Measurements from ENCODE around the gene CACNA2D3. TPM values are rescaled to one million over a fixed set of nuclear protein-coding genes. Genes with fewer than 3 reads are reported as not detected.

CACNA2D3 gene
- total and polyA plus RNA-seq, 2 donors from 2014 or later, result 5.7 to 11.2 TPM

- FAIRE-seq, result no peak
- H3K27ac ChIP-seq (ENCODE audit: low read depth in 2 of 2, low read length in 2 of 2), result no peak overlapping the region
- no peak overlapping the region for H3K4me3 ChIP-seq (ENCODE audit: low read length in 3 of 3)
- H3K27me3 ChIP-seq (ENCODE audit: control insufficient read depth, insufficient read depth, low read length), result no peaks in the 10 kb centered on the region
- H3K36me3 ChIP-seq (ENCODE audit: control insufficient read depth in 2 of 3, insufficient read depth in 3 of 3, low read length in 3 of 3), result no peaks in the 10 kb centered on the region
- no peaks in the 10 kb centered on the region for H3K9me3 ChIP-seq (ENCODE audit: control insufficient read depth in 2 of 3, insufficient read depth in 1 of 3, low read length in 3 of 3)
- no peak for DNase-seq
- TF ChIP-seq CTCF (IDR thresholded peaks at IDR 0.05; ENCODE audit: borderline replicate concordance, extremely low read depth, insufficient read depth), result no peak
- no peak overlapping the region for H3K9ac ChIP-seq (ENCODE audit: low read length in 3 of 3)
- H3K4me1 ChIP-seq (ENCODE audit: control insufficient read depth in 2 of 3, insufficient read depth in 2 of 3, low read depth in 1 of 3, low read length in 3 of 3), result no peaks in the 10 kb centered on the region
- intact Hi-C loops (cut with DNase I), result no loop called here
Measured at GRCh38 chr3:54507876-54508460, 385.6 kb downstream of the CACNA2D3 start.

- no peak overlapping the region for H3K9ac ChIP-seq (ENCODE audit: low read length in 3 of 3)
- H3K4me1 ChIP-seq (ENCODE audit: control insufficient read depth in 2 of 3, insufficient read depth in 2 of 3, low read depth in 1 of 3, low read length in 3 of 3), result no peaks in the 10 kb centered on the region
- no peak for FAIRE-seq
- DNase-seq, result no peak
- no peak for TF ChIP-seq CTCF (IDR thresholded peaks at IDR 0.05; ENCODE audit: borderline replicate concordance, extremely low read depth, insufficient read depth)
- intact Hi-C loops (cut with DNase I), result no loop called here
- no peaks in the 10 kb centered on the region for H3K36me3 ChIP-seq (ENCODE audit: control insufficient read depth in 2 of 3, insufficient read depth in 3 of 3, low read length in 3 of 3)
- no peak overlapping the region for H3K4me3 ChIP-seq (ENCODE audit: low read length in 3 of 3)
- H3K9me3 ChIP-seq (ENCODE audit: control insufficient read depth in 2 of 3, insufficient read depth in 1 of 3, low read length in 3 of 3), result no peaks in the 10 kb centered on the region
- H3K27me3 ChIP-seq (ENCODE audit: control insufficient read depth, insufficient read depth, low read length), result no peaks in the 10 kb centered on the region
- no peak overlapping the region for H3K27ac ChIP-seq (ENCODE audit: low read depth in 2 of 2, low read length in 2 of 2)
Measured at GRCh38 chr3:54510506-54510905, 388.2 kb downstream of the CACNA2D3 start.

- no peaks in the 10 kb centered on the region for H3K4me1 ChIP-seq (ENCODE audit: control insufficient read depth in 2 of 3, insufficient read depth in 2 of 3, low read depth in 1 of 3, low read length in 3 of 3)
- FAIRE-seq (no peak), DNase-seq (no peak)
- no peaks in the 10 kb centered on the region for H3K36me3 ChIP-seq (ENCODE audit: control insufficient read depth in 2 of 3, insufficient read depth in 3 of 3, low read length in 3 of 3)
- intact Hi-C loops (cut with DNase I), result no loop called here
- no peak overlapping the region for H3K4me3 ChIP-seq (ENCODE audit: low read length in 3 of 3)
- no peaks in the 10 kb centered on the region for H3K9me3 ChIP-seq (ENCODE audit: control insufficient read depth in 2 of 3, insufficient read depth in 1 of 3, low read length in 3 of 3)
- H3K9ac ChIP-seq (ENCODE audit: low read length in 3 of 3), result no peak overlapping the region
- no peak for TF ChIP-seq CTCF (IDR thresholded peaks at IDR 0.05; ENCODE audit: borderline replicate concordance, extremely low read depth, insufficient read depth)
- no peak overlapping the region for H3K27ac ChIP-seq (ENCODE audit: low read depth in 2 of 2, low read length in 2 of 2)
- H3K27me3 ChIP-seq (ENCODE audit: control insufficient read depth, insufficient read depth, low read length), result no peaks in the 10 kb centered on the region
Measured at GRCh38 chr3:54511766-54512365, 389.5 kb downstream of the CACNA2D3 start.

Data from kidney (tissue), 14 donors.